ENCODE data around the gene CD7. TPM values are rescaled to one million over a fixed set of nuclear protein-coding genes. Genes with fewer than 3 reads are reported as not detected.

Gene CD7
- total RNA-seq, 1 experiment from 2014 or later, result 0.77 TPM

DNA sequence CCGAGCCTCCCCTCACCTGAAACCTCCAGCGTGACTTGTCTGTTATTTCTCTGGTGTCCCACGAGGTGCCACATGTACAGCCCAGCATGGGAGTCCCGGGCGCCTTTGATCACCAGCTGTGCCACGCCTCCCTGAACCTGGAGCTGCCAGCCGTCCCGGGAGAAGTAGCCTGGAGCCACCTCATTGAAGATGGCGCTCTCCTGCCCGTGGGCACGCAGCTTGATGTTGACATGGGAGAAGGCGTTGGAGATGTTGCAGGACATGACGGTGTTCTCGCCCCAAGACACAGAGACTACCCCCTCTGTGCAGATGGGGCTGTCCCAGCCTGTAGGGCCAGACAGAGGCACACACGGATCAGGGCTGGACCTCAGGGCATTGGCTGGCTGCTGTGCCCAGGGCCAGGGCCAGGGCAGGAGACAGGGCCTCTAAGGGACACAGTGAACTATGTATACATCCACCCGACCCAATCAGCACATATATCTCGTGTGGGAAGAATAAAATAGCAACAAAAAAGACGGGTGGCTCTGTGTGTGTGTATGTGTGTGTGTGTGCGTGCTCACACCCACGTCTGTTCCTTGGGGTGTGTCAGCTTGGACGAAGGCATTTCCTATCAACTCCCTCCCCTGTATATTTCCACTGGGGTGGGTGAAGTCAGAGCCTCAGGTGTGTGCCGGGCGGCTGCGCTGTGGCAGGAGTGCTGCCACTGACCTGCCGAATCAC is 7.3 kb upstream of the CD7 start:
- TF ChIP-seq SIN3A (IDR thresholded peaks at IDR 0.05; ENCODE audit: borderline replicate concordance, insufficient read depth, low read depth, low read length), result no peak
- TF ChIP-seq CTCF (IDR thresholded peaks at IDR 0.05), result no peak
- TF ChIP-seq TCF7L2 (IDR thresholded peaks at IDR 0.05; ENCODE audit: low read depth, low read length), result peak; percentile 75; the same call in 1 of the 2 replicates
- TF ChIP-seq REST (IDR thresholded peaks at IDR 0.05; ENCODE audit: insufficient read depth in 1 of 2, low read depth in 2 of 2, low read length in 1 of 2), result no peak
- TF ChIP-seq POLR2AphosphoS5 (IDR thresholded peaks at IDR 0.05; ENCODE audit: low read depth, low read length), result no peak
- no peak overlapping the region for H3K27ac ChIP-seq (ENCODE audit: low read length)

GRCh38 chr17:82323514-82324234 is 6.3 kb upstream of the CD7 start:
- in situ Hi-C loops (cut with HindIII; ENCODE audit: low pct_unique_long_range_greater_than_20kb, low sequenced_read_pairs), result no loop called here
- no peak overlapping the region for H3K4me3 ChIP-seq (ENCODE audit: low read depth in 2 of 2, low read length in 2 of 2)
- no peak overlapping the region for H3K27ac ChIP-seq (ENCODE audit: low read length)
- no peaks in the 10 kb centered on the region for H3K36me3 ChIP-seq (ENCODE audit: control insufficient read depth, insufficient read depth, low read length)
- ATAC-seq (no peak), DNase-seq (ENCODE audit: low read depth, low spot score) (no peak)
- ChIA-PET POLR2A (no interaction called here), CTCF (interaction anchor here (0.5 to 0.6 kb wide), 3 partner anchors 39 to 73 kb away, joined by 3 to 15 read pairs (median 7); no protein-coding TSS in a partner anchor)
- no TSS peak for BruUV-seq (replicated peaks)
- TF ChIP-seq CTCF (IDR thresholded peaks at IDR 0.05), result no peak
- no peak for TF ChIP-seq TCF7L2 (IDR thresholded peaks at IDR 0.05; ENCODE audit: low read depth, low read length)
- no peak for TF ChIP-seq REST (IDR thresholded peaks at IDR 0.05; ENCODE audit: insufficient read depth in 1 of 2, low read depth in 2 of 2, low read length in 1 of 2)
- TF ChIP-seq SIN3A (IDR thresholded peaks at IDR 0.05; ENCODE audit: borderline replicate concordance, insufficient read depth, low read depth, low read length), result no peak
- no peak for TF ChIP-seq POLR2AphosphoS5 (IDR thresholded peaks at IDR 0.05; ENCODE audit: low read depth, low read length)
- H3K27me3 ChIP-seq (ENCODE audit: control insufficient read depth, insufficient read depth, low read length), result no peaks in the 10 kb centered on the region
- intact Hi-C loops (cut with micrococcal nuclease; ENCODE audit: unreplicated experiment), result loop anchor here (5.0 kb wide), 1 partner anchor 81 kb away; no protein-coding TSS in a partner anchor
- H3K9me3 ChIP-seq (ENCODE audit: control insufficient read depth, insufficient read depth, low read depth, low read length), result no peaks in the 10 kb centered on the region
- H3K4me1 ChIP-seq (ENCODE audit: control insufficient read depth, insufficient read depth, low read length), result peaks cover 28% of the 10 kb centered on the region

More for the DNA sequence above, 7.3 kb upstream of the CD7 start:
- Histone ChIP-seq H3K4me1 (ENCODE audit: control insufficient read depth, insufficient read depth, low read length) (peaks cover 33% of the 10 kb centered on the region), H3K36me3 (ENCODE audit: control insufficient read depth, insufficient read depth, low read length) (no peaks in the 10 kb centered on the region), H3K27me3 (ENCODE audit: control insufficient read depth, insufficient read depth, low read length) (no peaks in the 10 kb centered on the region), H3K9me3 (ENCODE audit: control insufficient read depth, insufficient read depth, low read depth, low read length) (no peaks in the 10 kb centered on the region), H3K4me3 (ENCODE audit: low read depth in 2 of 2, low read length in 2 of 2) (no peak overlapping the region)
- DNase-seq (ENCODE audit: low read depth, low spot score), result no peak
- in situ Hi-C loops (cut with HindIII; ENCODE audit: low pct_unique_long_range_greater_than_20kb, low sequenced_read_pairs), result no loop called here
- intact Hi-C loops (cut with micrococcal nuclease; ENCODE audit: unreplicated experiment), result loop anchor here (5.0 kb wide), 1 partner anchor 82 kb away; no protein-coding TSS in a partner anchor
- ATAC-seq, result peak; percentile 37
- BruUV-seq (replicated peaks), result no TSS peak
- CTCF ChIA-PET, result interaction anchor here (1.0 kb wide), 1 partner anchor 23 kb away, joined by 11 read pairs; no protein-coding TSS in a partner anchor
- POLR2A ChIA-PET, result interaction anchor here (0.6 kb wide), 1 partner anchor 30 kb away, joined by 4 read pairs; no protein-coding TSS in a partner anchor

All from Panc1 (cell line).